ENCODE results near the gene PDE4DIP. TPM values are rescaled to one million over a fixed set of nuclear protein-coding genes. Genes with fewer than 3 reads are reported as not detected.
"Not testable (repeated sequence)": the region's sequence is repeated elsewhere in the genome, so short reads cannot be mapped to it uniquely, and the experiment has no call there.

The PDE4DIP gene
- polyA plus RNA-seq, 12 donors: 433 to 1,753 (median 1,196) TPM

DNA sequence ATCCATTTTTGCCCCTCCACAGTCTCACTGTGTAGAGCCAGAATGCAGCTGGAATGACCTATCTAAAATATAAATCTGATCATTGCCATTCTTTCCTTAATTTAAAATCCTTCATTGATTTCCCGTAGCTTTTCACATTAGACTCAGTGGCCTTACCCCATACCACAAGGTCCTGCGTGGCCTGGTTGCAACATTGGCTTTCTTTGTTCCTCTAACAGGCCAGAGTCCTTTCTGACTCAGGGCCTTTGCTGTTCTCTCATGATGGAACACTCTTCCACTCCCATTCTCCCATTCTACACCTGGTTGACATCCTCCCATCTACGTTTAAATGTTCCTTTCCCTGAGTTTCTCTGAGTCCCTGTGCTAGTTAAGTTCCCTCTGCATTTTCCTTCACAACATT, 18.4 kb downstream of the PDE4DIP start:
- not testable (repeated sequence) for DNase-seq

DNA sequence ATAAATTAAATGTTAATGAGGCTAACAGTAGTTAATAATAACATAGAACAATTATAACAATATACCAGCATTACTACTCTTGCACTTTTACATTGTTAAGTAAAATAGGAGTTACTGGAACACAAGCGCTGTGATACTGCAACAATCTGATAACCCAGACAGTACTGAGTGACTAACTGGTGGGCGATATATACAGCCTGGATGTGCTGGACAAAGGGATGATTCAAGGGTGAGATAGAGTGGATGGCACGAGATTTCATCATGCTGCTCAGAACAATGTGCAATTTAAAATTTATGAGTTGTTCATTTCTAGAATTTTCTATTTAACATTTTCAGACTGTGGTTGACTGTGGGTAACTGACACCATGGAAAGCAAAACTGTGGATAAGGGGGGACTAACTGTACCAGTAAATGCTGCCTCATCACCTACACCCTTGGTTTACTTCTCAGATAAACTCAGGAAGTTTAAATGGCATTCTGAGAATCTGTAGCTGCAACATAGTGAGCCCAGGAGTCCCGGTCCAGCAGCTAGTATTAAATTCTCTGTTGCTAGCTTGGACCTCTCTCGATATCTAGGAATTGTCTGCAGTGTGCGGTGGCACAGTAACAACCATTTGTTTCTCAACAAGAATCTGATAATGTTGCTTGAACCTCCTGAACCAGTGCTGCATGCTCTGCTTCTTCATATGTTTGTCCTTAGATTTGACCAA, 24.9 kb downstream of the PDE4DIP start:
- DNase-seq: not testable (repeated sequence)

GRCh38 chr1:148869634-148869961, 25.4 kb downstream of the PDE4DIP start:
- not testable (repeated sequence) for DNase-seq

- DNase-seq: not testable (repeated sequence)
These were observed 30.5 kb downstream of the PDE4DIP start for GRCh38 chr1:148874408-148875388.

DNA sequence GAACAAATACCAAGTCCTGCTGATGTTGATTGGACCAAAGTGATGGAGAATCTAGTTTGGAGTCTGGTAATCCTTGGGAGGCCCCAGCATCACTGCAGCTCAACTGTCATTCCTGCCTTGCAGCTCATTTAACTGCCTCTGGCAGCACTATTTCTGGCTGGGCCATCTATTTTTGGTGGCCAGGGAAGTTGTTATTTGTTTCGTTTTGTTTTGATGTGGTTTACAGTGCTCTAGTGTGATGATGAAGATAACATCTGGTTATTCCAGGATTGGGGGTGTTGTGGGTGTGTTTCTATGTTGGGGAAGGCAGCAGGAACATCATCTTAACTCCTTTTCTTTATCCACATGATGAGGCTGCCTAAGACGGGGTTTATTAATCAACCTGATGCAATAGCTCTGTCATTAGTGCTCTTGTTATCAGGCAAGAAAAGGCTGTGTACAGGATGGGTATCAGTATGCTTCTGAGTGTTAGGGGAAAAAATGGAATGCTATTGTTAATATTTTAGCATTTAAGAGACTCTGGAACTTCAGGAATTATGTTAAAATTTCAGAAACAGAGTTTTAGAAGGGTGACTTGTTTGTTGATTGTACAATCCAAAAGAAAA, 35.7 kb downstream of the PDE4DIP start:
- DNase-seq: not testable (repeated sequence)

DNA sequence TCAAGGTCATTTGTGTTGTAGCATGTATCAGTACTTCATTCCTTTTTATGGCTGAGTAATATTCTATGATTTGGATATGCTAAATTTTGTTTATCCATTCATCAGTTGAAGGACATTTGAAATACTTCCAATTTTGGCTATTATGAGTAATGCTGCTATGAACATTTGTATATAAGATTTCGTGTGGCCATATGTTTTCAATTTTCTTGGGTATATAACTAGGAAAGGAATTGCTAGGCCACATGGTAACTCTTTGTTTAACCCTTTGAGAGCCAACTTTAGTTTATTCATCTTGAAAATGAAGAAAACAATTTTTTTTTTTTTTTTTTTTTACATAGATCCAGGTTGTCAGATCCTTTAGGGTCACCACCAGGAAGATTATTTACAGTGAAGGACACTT, 37.0 kb downstream of the PDE4DIP start:
- not testable (repeated sequence) for DNase-seq

DNA sequence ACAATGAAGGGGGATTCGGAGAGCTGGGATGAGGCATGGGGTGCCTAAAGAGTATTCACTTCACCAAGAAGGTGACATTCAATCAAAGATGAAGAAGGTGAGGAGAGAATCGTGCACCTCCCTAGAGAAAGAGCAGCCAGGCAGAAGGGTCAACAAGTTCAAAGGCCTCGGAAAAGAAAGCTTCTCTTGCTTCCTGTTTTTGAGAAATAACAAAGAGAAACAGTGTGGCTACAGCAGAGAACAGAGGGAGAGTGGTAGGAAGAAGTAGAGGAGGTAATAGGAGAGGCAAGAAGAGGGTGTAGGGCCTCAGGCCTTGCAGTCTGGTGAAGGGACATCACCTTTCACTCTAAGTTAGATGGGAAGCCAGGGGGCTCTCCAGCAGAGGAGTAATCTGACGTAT, 41.0 kb downstream of the PDE4DIP start:
- DNase-seq: not testable (repeated sequence)

DNA sequence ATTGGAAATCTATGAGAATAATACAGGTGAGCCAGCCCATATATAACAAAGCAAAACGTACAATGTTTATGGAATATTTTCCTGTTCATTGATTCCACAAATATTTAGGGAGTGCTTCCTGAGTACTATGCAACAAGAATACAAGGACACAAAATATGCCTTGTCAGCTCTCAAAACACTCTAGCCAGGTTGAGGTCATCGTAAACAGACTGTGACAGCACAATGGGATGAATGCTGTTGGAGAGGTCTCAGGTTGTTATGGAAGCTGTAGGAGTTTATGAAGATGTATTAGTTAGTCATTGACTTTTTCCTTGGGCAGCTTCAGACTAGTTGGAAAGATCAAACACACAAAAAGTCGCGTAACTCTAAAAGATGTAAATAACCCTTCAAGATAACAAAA, 42.1 kb downstream of the PDE4DIP start:
- not testable (repeated sequence) for DNase-seq

DNA sequence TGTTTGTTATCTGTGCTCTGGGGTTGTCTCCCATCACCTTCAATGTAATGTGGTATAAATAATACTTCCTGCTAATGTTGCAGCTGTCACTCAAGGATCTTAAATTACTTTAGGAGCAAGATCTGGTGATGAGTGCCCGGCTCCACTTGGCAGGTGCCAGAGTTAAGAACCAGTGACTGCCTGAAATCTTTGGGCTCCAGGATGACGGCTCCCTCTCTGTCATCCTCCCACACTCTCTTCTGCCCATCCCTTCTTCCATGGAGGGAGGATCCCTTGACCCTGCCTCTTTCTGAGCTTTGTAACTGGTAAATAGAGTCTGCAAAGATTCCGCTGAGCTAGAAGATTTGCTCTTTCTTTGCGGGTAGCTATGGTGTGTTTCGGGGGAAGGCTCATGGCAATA, 44.4 kb downstream of the PDE4DIP start:
- DNase-seq: not testable (repeated sequence)

- not testable (repeated sequence) for DNase-seq
These were observed 45.2 kb downstream of the PDE4DIP start for GRCh38 chr1:148889267-148890074.

DNA sequence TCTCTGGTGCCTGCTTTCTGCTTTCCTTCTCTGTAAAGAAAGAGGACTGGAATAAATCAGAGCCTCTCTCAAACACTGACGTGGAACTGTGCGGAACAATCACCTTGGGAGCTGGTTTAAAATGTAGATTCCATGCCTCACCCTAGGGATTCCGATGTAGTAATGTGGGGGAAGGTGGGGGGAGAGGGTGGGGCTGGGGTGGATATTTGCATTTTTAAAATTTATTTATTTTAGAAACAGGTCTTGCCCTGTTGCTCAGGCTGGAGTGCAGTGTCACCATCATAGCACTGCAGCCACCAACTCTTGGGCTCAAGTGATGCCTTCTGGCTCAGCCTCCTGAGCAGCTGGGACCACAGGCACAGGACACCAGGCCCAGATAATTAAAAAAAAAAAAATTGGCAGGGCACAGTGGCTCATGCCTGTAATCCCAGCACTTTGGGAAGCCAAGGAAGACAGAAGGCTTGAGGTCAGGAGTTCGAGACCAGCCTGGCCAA, 45.9 kb downstream of the PDE4DIP start:
- DNase-seq: not testable (repeated sequence)

DNA sequence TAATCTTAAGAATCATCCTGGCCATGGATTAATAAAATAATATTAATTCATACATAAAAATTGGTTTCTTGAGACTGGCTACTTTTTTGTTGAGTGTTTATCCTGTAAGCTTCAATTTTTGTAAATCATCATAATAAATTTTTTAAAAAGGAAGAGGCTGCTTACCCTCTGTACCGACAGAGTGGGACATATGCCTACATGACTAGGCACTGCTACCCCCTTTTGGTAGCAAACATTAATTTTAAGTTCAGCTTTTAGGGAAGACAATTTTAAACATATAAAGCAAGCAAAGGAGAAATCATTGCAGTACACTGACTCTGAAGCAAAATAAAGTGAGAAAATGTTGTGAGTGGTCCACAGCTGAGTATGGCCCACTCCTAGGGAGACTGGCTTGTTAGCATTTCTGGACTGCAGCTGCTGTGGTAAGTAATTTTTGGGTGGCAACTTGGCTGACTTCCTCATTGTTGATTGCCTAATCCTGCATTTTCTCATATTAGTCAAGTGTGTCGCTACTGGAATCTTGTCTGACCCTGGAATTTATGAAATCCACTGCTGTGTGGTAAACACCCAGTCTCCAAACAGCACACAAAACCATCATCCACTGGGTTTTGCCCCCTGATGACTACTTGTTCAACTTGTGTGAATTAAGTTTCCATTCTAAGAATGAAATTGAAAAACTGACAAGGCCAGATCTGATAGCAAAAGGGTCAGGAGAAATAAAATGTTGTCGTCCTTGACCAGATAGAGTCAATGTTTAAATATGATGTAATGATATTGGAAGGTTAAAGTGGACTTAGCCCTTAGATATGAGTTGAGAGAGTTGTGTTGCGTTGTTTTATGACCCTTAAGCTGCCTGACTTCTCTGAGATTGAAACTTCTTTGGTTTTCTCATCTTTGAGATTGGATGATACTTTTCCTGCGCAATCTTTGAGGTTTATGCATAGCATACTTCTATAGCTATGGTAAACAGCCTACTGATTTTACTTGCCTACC, 50.4 kb downstream of the PDE4DIP start:
- not testable (repeated sequence) for DNase-seq

DNA sequence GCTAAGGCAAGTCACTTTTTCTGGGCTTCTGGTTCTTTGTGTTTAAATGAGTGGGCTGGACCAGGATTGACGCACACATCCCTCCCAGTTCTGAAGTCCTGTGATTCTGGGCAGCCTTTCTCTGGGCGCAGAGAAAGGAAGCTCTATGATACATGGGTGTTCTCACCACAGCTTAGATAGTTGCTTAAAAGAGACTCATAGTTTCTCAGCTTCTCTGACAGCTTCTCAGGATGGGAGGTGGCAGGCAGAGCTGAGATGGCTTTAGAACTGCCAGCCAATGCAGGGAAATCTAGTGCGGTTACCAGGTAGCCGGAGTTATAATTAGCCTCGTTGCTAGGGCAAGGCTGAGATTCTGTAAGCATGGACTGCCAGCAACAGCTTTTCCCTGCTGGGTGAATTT, 55.8 kb downstream of the PDE4DIP start:
- not testable (repeated sequence) for DNase-seq

DNA sequence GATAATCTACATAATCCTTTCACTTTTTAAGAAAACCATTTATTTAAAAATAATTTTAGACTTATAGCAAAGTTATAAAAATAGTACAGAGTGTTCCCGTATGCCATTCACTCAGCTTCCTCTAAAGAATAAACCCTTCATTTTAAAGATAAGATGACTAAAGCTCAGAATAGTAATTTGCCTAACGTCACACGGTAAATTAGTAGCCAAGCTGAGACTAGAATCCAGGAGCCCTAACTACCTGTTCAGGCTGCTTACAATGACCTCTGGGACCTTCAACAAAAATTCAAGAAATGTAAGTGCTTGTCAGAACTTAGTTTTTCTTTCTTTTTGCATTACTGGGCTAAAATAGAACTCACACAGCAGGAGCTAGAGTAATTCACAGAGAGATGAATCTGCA, 56.5 kb downstream of the PDE4DIP start:
- DNase-seq: not testable (repeated sequence)

DNA sequence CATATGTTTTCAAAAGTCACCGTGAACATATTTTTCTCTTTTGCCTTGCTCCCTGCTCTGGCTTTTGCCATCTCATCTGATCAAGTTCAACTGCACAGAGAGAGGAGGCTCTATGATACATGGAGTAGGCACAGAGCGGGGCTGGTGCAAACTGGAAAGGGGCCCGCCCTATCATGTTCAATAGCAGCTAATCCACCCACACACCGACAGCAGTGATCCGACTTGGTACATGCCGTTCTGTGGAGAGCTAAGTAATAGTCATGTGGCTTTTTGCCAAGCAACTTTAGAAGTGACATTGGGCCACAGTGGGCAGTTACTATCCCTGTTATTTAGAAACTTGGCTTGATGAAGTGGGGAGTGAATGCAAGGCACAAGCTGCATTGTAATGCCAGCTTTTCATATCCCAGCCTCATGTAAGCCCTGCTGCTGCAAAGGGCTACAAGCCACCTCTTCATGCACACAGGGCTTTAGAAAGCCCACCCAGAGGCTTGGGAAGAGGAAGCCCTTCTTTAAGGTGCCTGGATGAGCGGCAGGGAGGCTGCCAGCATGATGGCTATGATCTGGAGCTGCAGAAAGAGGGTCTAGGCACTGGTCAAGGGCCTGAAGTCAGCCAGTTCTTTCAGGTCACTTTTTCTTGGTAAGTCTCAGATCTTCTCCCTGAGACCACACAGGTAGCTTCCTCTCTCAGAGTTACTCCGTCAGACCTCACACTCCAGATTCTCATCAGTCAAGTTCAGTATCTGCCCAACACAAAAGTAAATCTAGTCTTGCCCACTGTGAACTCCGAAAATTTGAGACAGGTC, 57.1 kb downstream of the PDE4DIP start:
- DNase-seq: not testable (repeated sequence)

GRCh38 chr1:148901953-148902341, 57.7 kb downstream of the PDE4DIP start:
- DNase-seq: not testable (repeated sequence)

DNA sequence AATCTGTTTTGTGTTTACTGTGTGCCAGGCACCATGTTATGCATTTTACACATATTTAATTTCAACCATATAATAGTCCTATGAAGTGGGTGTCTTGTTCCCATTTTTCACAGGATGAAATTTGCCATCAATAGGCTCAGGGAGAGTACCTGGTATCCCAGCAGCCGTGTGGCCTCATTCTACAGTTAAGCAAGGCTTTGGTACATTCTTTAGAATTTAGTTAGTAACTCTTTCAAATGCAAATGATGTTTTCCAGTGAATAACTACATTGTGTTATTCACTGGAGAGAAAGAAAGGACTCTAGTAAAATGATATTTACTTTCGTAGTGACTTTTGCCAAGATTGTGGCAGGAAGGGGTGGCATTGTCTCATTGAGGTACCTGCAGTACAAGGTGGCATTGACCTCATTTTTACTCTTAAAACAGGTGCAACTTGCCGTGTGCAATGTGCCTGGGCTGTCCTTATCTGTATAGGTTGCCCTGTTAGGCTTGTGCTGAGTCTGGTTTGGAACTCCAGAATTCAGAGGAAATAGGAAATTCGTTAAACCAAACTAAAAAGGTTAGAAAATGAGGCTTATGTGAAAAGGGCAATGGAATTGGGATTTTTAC, 65.1 kb downstream of the PDE4DIP start:
- DNase-seq: not testable (repeated sequence)

- DNase-seq: not testable (repeated sequence)
These were observed 67.2 kb downstream of the PDE4DIP start for GRCh38 chr1:148911303-148911928.
